Measurements from ENCODE around the gene KLK6.

KLK6 gene

GRCh38 chr19:50912727-50913716 is 56.4 kb downstream of the KLK6 start:
- Histone ChIP-seq H3K4me3 (ENCODE audit: insufficient read depth, low read depth, low read length, poor library complexity, severe bottlenecking) (no peak overlapping the region), H3K27ac (ENCODE audit: insufficient read depth, low read length, poor library complexity, severe bottlenecking) (no peak overlapping the region), H3K27me3 (replicated peaks; ENCODE audit: control insufficient read depth, insufficient read depth, low read length, poor library complexity, severe bottlenecking) (peaks cover 16% of the 10 kb centered on the region), H3K4me1 (ENCODE audit: control insufficient read depth, insufficient read depth, low read length, poor library complexity, severe bottlenecking) (peaks cover 7% of the 10 kb centered on the region), H3K36me3 (ENCODE audit: control insufficient read depth, insufficient read depth, low read length) (no peaks in the 10 kb centered on the region), H3K9me3 (ENCODE audit: control insufficient read depth, low read length) (no peaks in the 10 kb centered on the region)
- DNase-seq, result no peak

GRCh38 chr19:50912102-50912599 is 57.2 kb downstream of the KLK6 start:
- Histone ChIP-seq H3K27ac (ENCODE audit: insufficient read depth, low read length, poor library complexity, severe bottlenecking) (no peak overlapping the region), H3K4me1 (ENCODE audit: control insufficient read depth, insufficient read depth, low read length, poor library complexity, severe bottlenecking) (peaks cover 7% of the 10 kb centered on the region), H3K9me3 (ENCODE audit: control insufficient read depth, low read length) (no peaks in the 10 kb centered on the region), H3K27me3 (replicated peaks; ENCODE audit: control insufficient read depth, insufficient read depth, low read length, poor library complexity, severe bottlenecking) (peaks cover 18% of the 10 kb centered on the region), H3K36me3 (ENCODE audit: control insufficient read depth, insufficient read depth, low read length) (no peaks in the 10 kb centered on the region), H3K4me3 (ENCODE audit: insufficient read depth, low read depth, low read length, poor library complexity, severe bottlenecking) (no peak overlapping the region)
- DNase-seq, result no peak

GRCh38 chr19:50911206-50912101 is 57.9 kb downstream of the KLK6 start, which contains the start of gene KLK4:
KLK4 (minus strand) TSS chr19:50911395; CDS start chr19:50910738, 657 bp downstream.
- no peak within 1 kb of the TSS for H3K4me3 ChIP-seq (ENCODE audit: insufficient read depth, low read depth, low read length, poor library complexity, severe bottlenecking)
- H3K9me3 ChIP-seq (ENCODE audit: control insufficient read depth, low read length), result no peaks in the 10 kb centered on the region
- H3K27ac ChIP-seq (ENCODE audit: insufficient read depth, low read length, poor library complexity, severe bottlenecking), result no peak within 1 kb of the TSS
- no peaks in the 10 kb centered on the region for H3K36me3 ChIP-seq (ENCODE audit: control insufficient read depth, insufficient read depth, low read length)
- peaks cover 7% of the 10 kb centered on the region for H3K4me1 ChIP-seq (ENCODE audit: control insufficient read depth, insufficient read depth, low read length, poor library complexity, severe bottlenecking)
- peaks cover 18% of the 10 kb centered on the region for H3K27me3 ChIP-seq (replicated peaks; ENCODE audit: control insufficient read depth, insufficient read depth, low read length, poor library complexity, severe bottlenecking)
- DNase-seq, result no peak

- Histone ChIP-seq H3K27ac (ENCODE audit: insufficient read depth, low read length, poor library complexity, severe bottlenecking) (no peak overlapping the region), H3K4me1 (ENCODE audit: control insufficient read depth, insufficient read depth, low read length, poor library complexity, severe bottlenecking) (peaks cover 7% of the 10 kb centered on the region), H3K36me3 (ENCODE audit: control insufficient read depth, insufficient read depth, low read length) (no peaks in the 10 kb centered on the region), H3K4me3 (ENCODE audit: insufficient read depth, low read depth, low read length, poor library complexity, severe bottlenecking) (no peak overlapping the region), H3K9me3 (ENCODE audit: control insufficient read depth, low read length) (no peaks in the 10 kb centered on the region), H3K27me3 (replicated peaks; ENCODE audit: control insufficient read depth, insufficient read depth, low read length, poor library complexity, severe bottlenecking) (peaks cover 18% of the 10 kb centered on the region)
- DNase-seq, result no peak
Observed at GRCh38 chr19:50910722-50911121, 58.7 kb downstream of the KLK6 start.

- Histone ChIP-seq H3K36me3 (ENCODE audit: control insufficient read depth, insufficient read depth, low read length) (no peaks in the 10 kb centered on the region), H3K27ac (ENCODE audit: insufficient read depth, low read length, poor library complexity, severe bottlenecking) (no peak overlapping the region), H3K27me3 (replicated peaks; ENCODE audit: control insufficient read depth, insufficient read depth, low read length, poor library complexity, severe bottlenecking) (peaks cover 18% of the 10 kb centered on the region), H3K9me3 (ENCODE audit: control insufficient read depth, low read length) (no peaks in the 10 kb centered on the region), H3K4me3 (ENCODE audit: insufficient read depth, low read depth, low read length, poor library complexity, severe bottlenecking) (no peak overlapping the region), H3K4me1 (ENCODE audit: control insufficient read depth, insufficient read depth, low read length, poor library complexity, severe bottlenecking) (peaks cover 7% of the 10 kb centered on the region)
- no peak for DNase-seq
Observed at GRCh38 chr19:50909240-50910070, 59.9 kb downstream of the KLK6 start.

All from effector memory CD4-positive, alpha-beta T cell (primary cell).